Measurements from ENCODE around the gene TMEM255B. TPM values are rescaled to one million over a fixed set of nuclear protein-coding genes. Genes with fewer than 3 reads are reported as not detected.

The TMEM255B gene
- total RNA-seq, 2 experiments from 2014 or later = 1.0 to 1.2 TPM

DNA sequence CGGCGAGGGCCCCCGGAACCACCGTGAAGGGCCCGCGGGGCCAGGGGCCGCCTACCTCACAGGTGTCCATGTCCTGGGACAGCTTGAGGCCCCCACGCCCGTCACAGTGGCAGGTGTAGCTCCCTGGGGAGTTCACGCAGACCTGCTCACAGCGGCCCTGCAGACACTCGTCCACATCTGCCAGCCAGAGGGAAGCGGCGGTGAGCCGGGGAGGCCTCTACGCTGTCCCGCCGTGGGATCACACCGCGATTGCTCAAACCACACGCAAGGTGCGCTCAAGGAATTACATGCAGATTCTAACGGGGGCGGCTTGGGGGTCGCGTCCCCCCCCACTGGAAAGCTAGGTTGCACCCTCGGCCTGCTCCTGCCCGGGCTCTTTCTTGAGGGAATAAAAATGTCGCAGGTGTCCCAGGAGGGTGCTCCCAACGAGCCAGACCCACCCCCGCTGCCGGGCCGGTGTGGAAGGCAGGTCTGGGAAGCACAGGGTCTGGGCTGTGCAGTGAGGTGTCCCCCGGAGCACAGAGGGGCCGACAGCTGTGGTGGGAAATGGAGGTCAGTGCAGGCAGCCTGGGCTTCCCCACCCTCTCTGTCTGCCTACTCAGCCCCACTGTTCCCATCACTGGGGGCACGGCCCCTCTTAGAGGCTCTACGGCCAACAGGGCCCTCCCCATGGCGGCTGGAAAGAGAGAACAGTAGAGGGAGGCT, 75.6 kb downstream of the TMEM255B start:
- H3K36me3 Mint-ChIP-seq (ENCODE audit: low read depth) = no peaks in the 10 kb centered on the region
- H3K27me3 Mint-ChIP-seq = no peaks in the 10 kb centered on the region
- H3K4me1 ChIP-seq (ENCODE audit: insufficient read depth, low read length) = peaks cover 2% of the 10 kb centered on the region
- no peaks in the 10 kb centered on the region for H3K9me3 Mint-ChIP-seq
- ATAC-seq (ENCODE audit: poor library complexity) (no peak), DNase-seq (no peak)
- no peaks in the 10 kb centered on the region for H3K27me3 ChIP-seq (ENCODE audit: control insufficient read depth in 1 of 2, insufficient read depth in 2 of 2, low read length in 2 of 2)
- no peak overlapping the region for H3K27ac ChIP-seq (ENCODE audit: low read depth in 1 of 2, low read length in 2 of 2)
- ChIA-PET POLR2A (no interaction called here), CTCF (no interaction called here)
- H3K4me1 Mint-ChIP-seq (ENCODE audit: low read depth) = peaks cover 5% of the 10 kb centered on the region
- intact Hi-C loops (cut with DNase I, micrococcal nuclease) = no loop called here
- H3K36me3 ChIP-seq (ENCODE audit: insufficient read depth, low read length) = peaks cover 2% of the 10 kb centered on the region
- no peak for TF ChIP-seq CTCF (IDR thresholded peaks at IDR 0.05)
- no peak overlapping the region for H3K4me3 Mint-ChIP-seq
- H3K4me3 ChIP-seq (ENCODE audit: low read length) = no peak overlapping the region
- H3K9me3 ChIP-seq (ENCODE audit: control insufficient read depth in 1 of 2, insufficient read depth in 1 of 2, low read length in 2 of 2) = peaks cover 0 to 5% of the 10 kb centered on the region in 2 experiments
- H3K27ac Mint-ChIP-seq = no peak overlapping the region

DNA sequence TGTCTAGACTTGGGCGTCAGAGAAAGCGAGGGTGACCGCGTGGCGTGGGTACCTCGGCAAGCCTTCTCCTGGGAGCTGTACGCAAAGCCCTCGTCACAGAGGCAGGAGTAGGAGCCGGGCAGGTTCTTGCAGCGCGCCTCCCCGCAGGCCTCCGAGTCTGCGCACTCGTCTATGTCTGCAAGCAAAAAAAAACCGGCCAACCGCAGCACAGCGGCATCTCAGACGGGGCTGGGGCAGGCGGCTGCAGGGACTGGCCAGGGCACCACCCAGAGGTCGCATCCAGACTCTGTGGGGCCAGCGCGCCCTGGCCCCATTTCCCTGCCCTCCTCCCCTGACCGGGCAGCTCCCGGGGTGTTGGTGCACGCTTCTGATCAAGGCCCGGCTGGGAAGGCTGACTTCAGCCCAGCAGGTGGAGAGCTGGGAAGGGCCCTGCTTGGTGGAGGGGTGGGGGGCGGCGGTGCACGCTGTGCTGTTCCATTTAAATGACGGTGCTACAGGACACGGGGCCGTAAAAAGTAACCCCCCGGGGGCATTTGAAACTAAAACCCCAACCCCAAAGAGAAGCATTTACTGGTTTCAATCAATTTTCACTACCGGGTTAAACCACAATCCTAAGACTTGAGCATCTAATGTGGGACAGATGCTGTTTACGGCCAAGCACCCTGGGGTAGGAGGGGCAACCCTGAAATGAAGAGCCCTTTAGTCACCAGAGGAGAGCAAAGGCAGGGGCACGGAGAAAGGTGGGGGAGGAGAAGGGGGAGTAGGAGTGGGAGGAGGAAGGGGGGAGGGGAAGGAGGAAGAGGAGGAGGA, 76.6 kb downstream of the TMEM255B start:
- intact Hi-C loops (cut with DNase I, micrococcal nuclease) = no loop called here

More for the DNA sequence above, 76.6 kb downstream of the TMEM255B start:
- CTCF ChIA-PET = no interaction called here
- POLR2A ChIA-PET = no interaction called here
- no peak overlapping the region for H3K4me3 ChIP-seq (ENCODE audit: low read length)
- no peaks in the 10 kb centered on the region for H3K27me3 ChIP-seq (ENCODE audit: control insufficient read depth in 1 of 2, insufficient read depth in 2 of 2, low read length in 2 of 2)
- no peaks in the 10 kb centered on the region for H3K36me3 Mint-ChIP-seq (ENCODE audit: low read depth)
- no peak for TF ChIP-seq CTCF (IDR thresholded peaks at IDR 0.05)
- ATAC-seq (ENCODE audit: poor library complexity) (no peak), DNase-seq (no peak)
- peaks cover 0 to 15% of the 10 kb centered on the region in 2 experiments for H3K9me3 ChIP-seq (ENCODE audit: control insufficient read depth in 1 of 2, insufficient read depth in 1 of 2, low read length in 2 of 2)
- peaks cover 2% of the 10 kb centered on the region for H3K36me3 ChIP-seq (ENCODE audit: insufficient read depth, low read length)
- H3K4me3 Mint-ChIP-seq = no peak overlapping the region
- peaks cover 5% of the 10 kb centered on the region for H3K4me1 Mint-ChIP-seq (ENCODE audit: low read depth)
- peaks cover 12% of the 10 kb centered on the region for H3K4me1 ChIP-seq (ENCODE audit: insufficient read depth, low read length)
- H3K27ac ChIP-seq (ENCODE audit: low read depth in 1 of 2, low read length in 2 of 2) = no peak overlapping the region
- no peak overlapping the region for H3K27ac Mint-ChIP-seq
- no peaks in the 10 kb centered on the region for H3K27me3 Mint-ChIP-seq
- no peaks in the 10 kb centered on the region for H3K9me3 Mint-ChIP-seq

Data from CD4-positive, alpha-beta T cell (primary cell).